RCC 7860 (cell line): ENCODE data around the gene CA10.

Experiments used
- DNase-seq: peaks from one replicate; pipeline ENCODE4 v3.0.0-alpha.2; 2015; ENCODE audit warnings: low spot score
- FAIRE-seq: peaks from 2 replicates; lab custom pipeline; 2012; peaks lifted over from hg19 to GRCh38; lab: Jason Lieb, UNC

Gene CA10

DNA sequence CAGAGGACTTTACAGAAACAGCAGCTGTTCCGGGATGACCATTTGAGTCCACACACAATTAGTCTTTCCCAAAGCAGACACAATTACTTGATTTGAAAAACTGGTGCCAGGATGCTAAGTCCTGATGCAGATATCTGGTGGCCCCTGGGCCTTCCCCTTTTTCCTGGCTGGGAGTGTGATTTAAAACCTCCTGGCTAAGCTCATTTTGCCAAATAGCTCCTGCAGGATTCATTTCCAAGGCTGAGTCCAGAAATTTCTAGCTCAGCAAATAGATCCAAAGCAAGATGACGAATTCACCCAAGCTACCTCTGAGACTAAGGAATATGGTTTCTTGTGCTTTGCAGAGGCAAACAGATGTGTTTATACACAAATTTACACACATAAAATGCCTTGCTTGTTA, 422.2 kb downstream of the CA10 start:
- FAIRE-seq (no peak), DNase-seq (no peak)

DNA sequence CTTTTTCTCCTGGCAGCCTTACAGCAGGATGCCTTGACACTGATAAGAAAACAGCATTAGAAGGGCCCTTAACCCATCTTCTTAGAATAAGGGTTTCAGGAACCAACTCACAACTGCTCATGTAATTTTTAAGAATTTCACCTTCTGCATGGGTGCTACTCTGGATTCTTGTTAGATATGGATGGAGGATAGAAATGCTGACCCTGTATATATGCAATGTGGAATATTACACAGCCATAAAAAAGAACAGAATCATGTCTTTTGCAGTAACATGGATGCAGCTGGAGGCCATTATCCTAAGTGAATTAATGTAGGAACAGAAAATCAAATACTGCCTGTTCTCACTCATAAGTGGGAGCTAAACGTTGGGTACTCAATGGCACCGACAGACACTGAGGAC, 423.5 kb downstream of the CA10 start:
- no peak for FAIRE-seq
- no peak for DNase-seq

DNA sequence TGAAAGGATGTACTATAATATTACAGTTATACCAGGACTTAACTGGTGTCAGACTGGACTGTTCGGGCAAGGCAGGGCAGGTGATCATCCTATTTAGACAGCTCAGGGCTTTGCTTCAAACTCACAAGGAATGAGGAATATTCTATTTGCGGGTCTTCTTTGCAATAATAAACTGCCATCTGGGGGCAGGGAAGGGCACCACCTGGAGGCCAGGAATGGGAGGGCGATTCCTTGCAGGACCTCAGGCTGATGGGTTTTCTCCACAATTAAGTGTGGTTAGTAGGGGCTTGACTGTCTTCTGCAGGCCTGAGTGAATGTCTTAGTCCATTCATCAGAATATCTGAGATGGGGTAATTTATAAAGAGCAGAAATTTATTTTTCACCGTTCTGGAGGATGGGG, 424.1 kb downstream of the CA10 start:
- no peak for DNase-seq

DNA sequence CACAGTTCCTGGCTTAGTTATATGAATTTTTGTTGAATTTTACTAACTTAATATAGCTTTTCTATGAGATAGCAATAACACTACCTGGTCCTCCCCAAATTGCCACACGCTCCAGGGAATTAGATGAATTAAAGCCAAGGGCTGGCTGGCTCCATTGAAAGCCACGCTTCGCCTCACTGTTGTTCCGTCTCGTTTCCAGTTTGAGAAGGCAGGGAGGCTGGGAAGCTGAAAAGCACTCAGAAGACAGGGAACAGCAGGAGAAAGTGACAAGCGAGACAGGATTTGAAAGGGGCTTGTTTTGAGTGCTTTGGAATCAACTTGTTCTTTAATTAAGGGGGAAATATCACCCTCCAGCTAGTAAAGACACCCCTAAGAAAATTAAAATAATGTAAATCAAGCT, 425.3 kb downstream of the CA10 start:
- DNase-seq (no peak), FAIRE-seq (no peak)

More for the DNA sequence above, 424.1 kb downstream of the CA10 start:
- no peak for FAIRE-seq

DNA sequence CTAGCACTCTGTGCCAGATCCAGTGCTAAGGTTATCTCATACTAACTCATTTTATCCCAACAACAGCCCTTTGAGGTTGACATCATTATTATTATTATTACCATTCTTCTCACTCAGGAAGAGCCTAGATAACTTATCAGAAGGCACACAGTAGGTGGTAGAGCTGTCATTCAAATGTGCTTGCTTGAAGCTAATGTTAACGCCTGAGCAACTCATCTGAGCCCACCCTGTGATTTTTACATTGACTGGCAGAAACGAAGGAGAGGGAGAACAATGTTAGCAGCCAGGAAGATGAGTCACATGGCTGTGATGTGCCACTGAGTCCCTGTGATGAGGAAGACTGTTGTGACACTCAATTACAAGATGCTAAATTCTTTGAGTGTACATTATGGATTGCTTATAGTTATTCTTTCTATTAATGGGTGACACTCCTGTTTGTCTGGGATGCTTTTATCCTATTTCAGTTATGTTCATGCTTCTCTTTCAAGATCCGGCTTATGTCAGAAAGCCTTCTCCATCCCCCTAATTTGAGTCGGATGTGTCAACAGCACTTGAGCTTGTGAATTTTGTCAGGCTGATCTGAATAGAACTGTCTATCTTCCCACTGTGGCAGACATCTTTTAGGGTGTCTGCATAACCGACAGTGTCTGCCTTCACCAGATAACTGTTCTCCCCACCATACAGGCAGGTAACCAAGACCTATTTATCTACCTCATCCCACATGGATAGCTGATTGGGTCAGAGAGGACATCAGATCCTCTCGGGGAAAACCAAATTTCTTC, 426.4 kb downstream of the CA10 start:
- no peak for FAIRE-seq

DNA sequence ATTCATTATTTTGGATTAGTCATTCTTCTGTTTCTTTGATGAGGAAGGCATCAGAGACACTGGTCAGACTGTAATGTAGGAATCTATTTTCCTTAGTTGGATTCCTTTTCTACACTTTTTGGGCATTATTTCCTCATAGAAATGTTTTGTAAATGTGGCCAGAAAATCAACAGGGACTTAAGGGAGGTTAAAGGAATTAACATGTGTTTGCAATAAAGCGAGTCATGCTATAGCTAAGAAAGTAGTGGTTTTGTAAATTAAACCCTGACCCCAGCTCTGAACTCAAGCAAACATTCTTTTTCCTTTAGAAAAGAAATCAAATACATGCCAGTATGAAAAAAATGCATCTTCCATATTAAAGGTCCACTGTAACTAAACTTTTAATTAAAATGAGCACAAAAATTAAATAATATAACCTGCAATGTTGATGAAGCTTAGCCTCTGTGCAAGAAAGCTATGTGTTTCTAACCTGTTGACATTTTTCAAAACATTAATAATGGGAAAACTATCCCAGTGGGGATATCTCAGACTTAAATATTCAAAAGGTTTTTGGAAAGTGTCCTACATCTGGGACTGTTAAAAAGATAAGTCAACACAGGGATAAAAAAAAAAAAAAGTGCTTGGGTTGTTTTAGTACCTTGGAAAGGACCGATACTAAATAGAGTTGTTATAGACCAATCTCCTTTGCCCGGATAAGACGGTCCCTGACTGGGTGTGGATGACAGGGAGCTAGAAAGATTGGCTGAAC, 428.0 kb downstream of the CA10 start:
- FAIRE-seq = no peak
- DNase-seq = no peak

More for the DNA sequence above, 426.4 kb downstream of the CA10 start:
- no peak for DNase-seq

DNA sequence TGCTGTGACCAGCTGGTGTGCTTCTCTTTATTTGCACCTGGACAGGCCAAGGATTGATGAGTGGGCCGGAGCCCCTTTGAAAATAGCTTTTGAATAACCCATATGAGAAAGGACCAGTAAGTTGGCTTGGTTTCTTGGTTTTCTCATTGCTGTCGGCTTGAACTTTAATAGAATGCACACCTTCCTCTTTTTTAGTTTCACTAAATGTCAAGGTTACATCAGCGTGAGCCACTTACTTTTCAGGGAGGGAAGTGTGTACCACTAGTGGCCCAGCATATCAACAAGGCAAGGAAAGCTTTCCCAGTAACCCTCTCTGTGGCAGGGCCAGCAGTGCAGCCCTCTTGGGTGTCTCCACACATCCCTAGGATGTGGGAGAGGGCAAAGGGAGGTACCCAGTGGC, 433.3 kb downstream of the CA10 start:
- DNase-seq (no peak), FAIRE-seq (no peak)

DNA sequence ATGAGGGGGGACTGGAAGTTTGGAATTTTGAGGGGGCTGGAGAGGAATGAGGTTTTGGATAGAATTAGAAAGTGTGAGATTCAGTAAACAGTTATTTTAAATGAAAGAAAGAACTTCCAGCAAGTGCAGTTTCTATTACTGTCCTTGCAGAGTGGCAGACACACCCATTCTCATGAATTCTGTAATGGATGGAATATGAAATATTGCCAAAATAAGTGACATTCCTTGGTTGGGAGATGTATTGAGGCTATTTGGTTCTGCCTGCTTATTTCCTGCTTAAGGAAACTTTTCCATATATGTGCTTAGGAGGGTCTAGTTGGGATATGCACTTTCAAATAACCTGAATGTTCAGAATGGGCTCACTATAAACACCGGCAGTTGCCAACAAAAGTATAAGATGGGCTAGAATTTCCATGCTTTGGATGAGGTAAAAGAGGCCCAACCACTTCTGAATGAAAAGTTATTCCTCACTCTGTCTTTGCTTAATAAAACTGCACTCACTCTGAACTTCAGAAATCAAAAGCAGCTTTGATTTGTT, 434.4 kb downstream of the CA10 start:
- no peak for FAIRE-seq

DNA sequence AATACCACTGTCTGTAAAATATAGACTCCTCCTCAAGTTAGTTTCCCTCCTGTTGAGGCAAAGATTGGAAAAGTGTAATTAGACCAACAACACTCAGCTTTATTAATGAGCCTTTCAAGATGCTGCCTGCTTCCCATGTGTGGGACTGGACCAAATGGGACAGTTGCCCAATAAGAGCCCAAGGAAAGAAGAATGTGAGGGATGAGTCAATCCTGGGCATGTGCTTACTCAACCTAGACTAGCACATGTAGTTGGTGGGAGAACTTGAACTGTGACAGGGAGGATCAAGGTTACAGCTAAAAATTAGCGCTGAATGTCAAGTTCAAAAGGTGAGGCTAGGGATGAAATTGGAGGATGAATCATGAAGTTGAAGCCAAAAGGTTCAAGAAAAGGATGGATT, 435.5 kb downstream of the CA10 start:
- DNase-seq = no peak
- FAIRE-seq = no peak

More for the DNA sequence above, 434.4 kb downstream of the CA10 start:
- no peak for DNase-seq

DNA sequence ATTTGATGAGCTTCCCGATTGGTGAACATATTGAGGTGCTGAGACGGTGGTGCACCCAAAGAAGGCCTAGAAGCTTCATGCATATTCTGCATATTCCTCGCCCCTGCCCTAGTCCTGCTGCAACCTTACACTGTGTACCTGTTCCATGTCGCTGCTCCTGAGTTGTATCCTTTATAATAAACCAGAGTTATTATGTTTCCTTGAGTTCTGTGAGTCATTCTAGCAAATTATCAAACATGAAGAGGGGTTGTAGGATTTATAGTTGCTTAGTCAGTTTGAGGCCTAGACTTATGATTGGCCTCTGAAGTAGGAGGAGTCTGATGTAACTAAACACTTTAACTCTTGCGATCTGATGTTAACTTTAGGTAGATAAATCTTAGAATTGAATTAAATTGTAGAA, 436.8 kb downstream of the CA10 start:
- FAIRE-seq = no peak
- DNase-seq = no peak

DNA sequence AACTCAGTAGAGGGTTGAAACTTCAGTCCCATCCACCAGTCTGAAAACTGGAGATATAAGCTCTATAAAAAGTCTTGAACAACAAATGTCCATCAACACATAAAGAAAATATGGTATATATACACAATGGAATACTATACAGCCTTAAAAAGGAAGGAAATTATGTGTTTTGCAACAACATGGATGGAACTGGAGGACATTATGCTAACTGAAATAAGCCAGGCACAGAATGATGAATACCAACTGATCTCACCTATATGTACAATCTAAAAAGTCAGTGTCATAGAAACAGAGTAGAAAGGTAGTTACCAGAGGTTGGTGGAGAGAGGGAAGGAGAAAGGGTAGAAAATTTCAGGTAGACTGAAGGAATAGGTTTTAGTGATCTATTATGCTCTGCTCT, 438.1 kb downstream of the CA10 start:
- DNase-seq = no peak
- FAIRE-seq = no peak

DNA sequence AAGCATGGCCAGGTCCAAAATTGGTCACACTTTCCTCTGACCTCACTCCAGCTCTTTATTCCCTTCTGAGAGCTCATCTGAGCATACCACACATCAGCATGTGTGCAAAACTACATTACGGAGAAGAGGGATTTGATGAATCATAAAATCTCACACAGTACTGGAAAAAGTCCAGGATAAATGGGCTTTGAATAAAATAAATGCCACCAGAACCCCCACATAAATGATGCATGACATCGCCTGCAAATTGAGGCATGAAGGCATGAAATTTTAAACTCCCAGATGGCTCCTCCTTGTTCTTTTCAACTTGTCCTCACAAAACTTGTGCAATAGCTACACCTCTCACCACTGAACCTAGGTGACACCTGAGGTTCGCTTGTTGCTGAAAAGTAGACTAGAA, 439.5 kb downstream of the CA10 start:
- DNase-seq (no peak), FAIRE-seq (no peak)

DNA sequence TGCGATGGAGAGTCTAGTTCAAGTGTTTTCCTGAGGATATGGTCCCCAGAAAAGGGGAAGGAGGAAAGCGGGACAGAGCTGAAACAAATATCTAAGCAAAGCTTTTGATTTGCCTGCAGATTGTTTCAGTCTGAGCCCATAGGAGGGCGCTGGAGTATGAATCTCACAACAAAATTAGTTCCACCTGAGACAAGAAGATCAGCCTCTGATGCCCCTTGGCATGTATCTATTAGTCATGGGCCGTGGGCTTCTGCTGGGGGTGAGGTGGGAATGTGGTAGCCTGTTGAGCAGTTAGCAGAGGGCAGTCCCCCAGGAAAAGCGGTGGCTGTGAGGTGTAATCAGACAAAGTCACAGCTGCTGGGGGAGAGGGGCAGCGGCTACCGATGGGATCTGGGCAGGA, 446.9 kb downstream of the CA10 start:
- DNase-seq = no peak
- no peak for FAIRE-seq

DNA sequence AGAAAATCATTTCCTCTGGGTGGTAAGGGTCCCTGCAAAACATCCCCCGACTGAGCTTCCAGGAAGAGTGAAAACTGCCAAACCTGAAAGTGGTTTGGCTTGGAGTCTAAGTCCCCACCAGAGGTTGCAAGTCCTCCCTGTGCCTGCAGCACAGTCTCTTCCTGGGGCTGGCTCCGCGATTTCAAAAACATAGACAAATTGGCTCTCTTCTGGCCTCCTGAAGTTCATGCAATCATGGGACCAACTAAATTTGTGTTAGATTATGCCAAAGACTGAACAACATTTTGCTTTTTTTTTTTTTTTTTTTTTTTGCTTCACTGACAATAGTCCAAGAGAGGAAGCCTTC, 447.9 kb downstream of the CA10 start:
- DNase-seq = no peak
- FAIRE-seq = no peak

DNA sequence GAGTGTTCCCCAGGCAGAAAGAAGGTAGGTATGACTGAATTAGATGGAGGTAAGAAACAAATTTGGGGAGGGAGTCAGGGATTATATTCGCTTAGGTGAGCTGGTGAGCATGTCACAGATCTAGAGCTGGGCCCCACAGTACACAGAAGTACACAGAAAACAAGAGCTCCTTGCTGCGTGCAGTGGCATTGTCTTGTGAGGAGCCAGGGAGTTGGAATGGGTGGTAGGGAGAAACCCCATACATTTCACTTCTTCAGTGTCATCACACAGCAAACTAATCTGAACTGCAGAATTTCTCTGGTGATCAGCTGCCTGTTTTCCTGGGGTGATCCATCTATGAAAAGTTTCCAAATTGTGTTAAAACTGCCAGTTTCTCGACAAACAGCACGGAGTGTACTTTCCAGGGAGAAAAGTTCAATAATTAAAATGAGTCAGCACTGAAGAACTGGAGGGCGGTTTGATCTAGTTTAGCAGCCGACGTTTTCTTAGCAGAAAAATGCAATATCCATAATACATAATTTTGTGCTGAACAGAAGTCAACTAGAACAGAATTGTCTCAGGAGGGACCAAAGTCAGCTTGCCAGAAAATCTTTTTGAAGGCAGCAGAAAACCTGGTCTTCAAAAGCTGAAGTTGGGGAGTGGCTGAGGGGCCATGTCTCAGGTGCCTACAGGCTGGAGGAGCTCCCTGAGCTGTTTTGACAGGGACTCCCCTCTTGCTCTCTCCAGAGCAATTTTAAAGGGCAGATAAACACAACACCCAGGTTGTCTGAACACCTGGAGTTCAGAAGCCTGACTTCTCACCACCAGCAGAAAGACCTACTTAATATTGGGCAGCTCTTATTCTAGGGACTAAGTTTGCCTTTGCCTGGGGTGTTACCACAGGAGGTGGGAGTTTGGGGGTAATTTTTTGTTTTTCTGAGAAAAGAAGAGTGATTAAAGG, 448.6 kb downstream of the CA10 start:
- no peak for DNase-seq
- no peak for FAIRE-seq

DNA sequence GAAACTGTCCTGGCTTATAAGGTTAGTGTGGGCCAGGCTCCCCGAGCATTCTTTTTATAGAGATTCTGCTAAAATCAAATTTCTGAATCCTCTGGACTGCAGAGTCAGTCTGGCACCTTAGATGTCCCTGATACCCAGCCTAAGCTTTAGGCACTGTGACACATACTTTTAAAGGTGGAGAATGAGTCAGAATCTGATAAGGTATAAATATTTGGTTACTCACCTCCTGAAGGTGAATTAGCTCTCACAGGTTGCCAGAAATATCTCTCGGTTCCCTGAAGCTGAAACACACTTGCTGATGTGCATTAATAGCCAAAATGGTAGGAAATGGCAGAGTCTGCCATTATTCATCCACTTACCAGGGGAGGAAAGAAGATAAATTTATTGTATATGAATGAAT, 451.3 kb downstream of the CA10 start:
- no peak for DNase-seq
- no peak for FAIRE-seq

DNA sequence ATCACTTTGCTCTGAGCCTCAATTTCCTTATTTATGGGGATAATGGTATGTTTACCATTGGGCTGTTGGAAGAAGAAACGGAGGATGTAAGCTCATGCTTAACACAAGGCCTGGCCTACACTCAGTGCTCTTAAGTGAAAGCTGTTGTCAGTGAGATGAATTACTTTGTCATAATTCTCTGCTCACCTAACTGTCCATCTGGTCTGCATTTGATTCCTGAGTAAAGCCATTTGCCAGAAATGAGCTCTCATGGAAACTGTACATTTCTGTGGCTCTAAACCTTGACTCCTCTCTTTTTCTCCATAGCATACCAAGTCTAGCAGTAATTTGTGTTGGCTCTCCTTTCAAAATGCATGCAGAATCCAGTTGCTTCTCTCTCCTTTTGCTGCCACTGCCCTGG, 452.4 kb downstream of the CA10 start:
- DNase-seq = no peak
- no peak for FAIRE-seq

DNA sequence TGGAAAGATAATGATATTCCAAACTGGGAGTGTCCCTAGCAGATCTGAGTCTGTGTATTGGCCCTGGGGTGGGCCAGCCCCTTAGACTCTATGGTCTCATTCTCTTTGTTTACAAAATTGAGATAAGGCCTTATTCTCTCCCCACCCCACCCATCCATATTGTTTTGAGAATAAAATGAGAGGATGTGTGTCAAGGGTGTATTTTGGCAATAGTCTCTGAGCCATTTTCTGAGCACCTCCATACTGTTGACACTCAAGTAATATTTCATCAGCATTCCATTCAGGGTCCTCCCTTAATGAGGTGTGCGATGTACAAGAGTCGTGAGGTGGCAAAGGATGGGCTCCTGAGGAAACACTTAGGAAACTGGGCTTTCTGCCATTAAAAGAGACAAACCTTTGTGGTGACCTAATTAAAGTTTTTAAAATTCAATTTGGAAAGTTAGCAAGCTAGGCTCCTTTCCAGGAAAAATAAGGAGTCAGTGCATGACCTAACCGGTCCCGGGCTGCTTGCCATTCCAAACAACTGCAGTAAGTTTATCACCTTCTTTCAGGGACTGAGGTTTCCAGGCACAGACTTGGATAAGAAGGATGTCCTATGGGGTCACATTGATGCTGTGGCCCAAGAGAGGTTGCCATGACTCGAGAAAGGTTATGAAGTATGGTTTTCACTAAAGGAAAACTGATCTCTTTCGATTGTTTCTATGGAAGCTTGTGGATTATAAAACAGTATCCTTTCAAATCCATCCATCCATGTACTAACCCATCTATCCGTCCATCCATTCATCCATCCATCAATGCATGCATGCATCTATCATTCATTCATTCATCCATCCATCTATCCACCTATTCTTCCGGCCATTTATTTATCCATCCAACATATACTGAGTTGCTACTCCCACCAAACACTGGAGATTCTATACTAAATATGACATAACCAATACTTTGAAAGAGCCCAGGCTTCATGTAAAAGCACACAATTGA, 454.9 kb downstream of the CA10 start:
- no peak for FAIRE-seq
- DNase-seq = no peak

DNA sequence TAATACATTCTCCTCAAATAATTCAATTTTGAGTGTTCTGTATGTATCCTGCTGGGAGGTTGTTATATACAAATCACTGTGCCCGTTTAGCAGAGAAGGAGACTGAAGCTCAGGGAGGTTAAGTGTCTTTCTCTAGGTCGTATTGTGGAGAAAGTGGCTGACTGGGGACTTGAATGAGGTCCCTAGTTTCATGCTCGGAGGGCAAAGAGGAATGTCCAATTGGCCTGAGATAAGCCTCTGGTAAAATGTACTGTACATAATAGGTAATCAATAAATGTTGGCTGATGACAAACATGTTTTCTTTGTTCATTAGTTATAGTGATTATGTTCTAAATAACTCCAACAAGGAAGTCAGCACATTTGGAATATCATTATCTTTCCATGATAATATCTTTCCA, 455.6 kb downstream of the CA10 start:
- no peak for FAIRE-seq

DNA sequence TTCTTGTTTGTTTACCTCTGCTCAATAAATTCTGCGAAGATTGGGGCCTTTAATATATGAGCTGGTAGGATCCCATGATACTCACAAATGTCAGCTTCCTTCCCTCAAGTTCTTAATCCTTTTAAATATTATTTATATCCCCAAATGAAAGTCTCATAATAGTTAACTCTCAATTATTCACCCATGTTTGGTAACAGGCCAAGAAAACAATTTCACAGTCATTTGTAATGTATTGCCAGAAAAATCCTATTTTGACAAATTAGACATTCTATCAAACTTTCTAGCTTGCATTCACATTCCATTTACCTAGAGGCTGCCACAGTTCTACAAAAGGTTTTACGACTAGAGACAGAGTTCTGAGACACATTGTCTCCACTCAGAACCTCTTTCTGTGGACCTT, 457.0 kb downstream of the CA10 start:
- DNase-seq (no peak), FAIRE-seq (no peak)

More for the DNA sequence above, 455.6 kb downstream of the CA10 start:
- DNase-seq = no peak
